Smooth muscle cell (in vitro differentiated cells): ENCODE data around the gene DDI2. TPM values are rescaled to one million over a fixed set of nuclear protein-coding genes. Genes with fewer than 3 reads are reported as not detected.

Experiments used
- DNase-seq: peaks from one replicate; lab custom pipeline; 2025; ENCODE audit not compliant: unreplicated experiment; lab: John Stamatoyannopoulos, UW
- H2AFZ ChIP-seq: fragments of 200-600 bp; sonication (generic); 2 replicates; pipeline ENCODE4 v1.6.0; 2016; ENCODE audit warnings: antibody characterized with exemption, low read depth, mild to moderate bottlenecking
- H3F3A ChIP-seq: fragments of 200-600 bp; sonication (generic); 2 replicates; pipeline ENCODE4 v1.6.0; 2017; ENCODE audit warnings: antibody characterized with exemption, low read depth
- H3K27ac ChIP-seq: fragments of 200-600 bp; sonication (generic); 2 replicates; pipeline ENCODE4 v1.5.1; 2016; ENCODE audit warnings: low read depth, mild to moderate bottlenecking
- H3K27me3 ChIP-seq: fragments of 200-600 bp; sonication (generic); 2 replicates; pipeline ENCODE4 v1.6.1; 2016; ENCODE audit warnings: low read depth, mild to moderate bottlenecking
- H3K36me3 ChIP-seq: fragments of 200-600 bp; sonication (generic); 2 replicates; pipeline ENCODE4 v1.5.1; 2016; ENCODE audit warnings: low read depth
- H3K4me1 ChIP-seq: fragments of 200-600 bp; sonication (generic); 2 replicates; pipeline ENCODE4 v1.5.1; 2016; ENCODE audit warnings: low read depth
- H3K4me2 ChIP-seq: fragments of 200-600 bp; sonication (generic); 2 replicates; pipeline ENCODE4 v1.6.0; 2016; ENCODE audit warnings: mild to moderate bottlenecking
- H3K4me3 ChIP-seq: fragments of 200-600 bp; sonication (generic); 2 replicates; pipeline ENCODE4 v1.5.1; 2016; ENCODE audit warnings: mild to moderate bottlenecking
- H3K79me2 ChIP-seq: fragments of 200-600 bp; sonication (generic); 2 replicates; pipeline ENCODE4 v1.6.0; 2016; ENCODE audit warnings: low read depth, mild to moderate bottlenecking
- H3K9ac ChIP-seq: fragments of 200-600 bp; sonication (generic); 2 replicates; pipeline ENCODE4 v1.6.0; 2016; ENCODE audit warnings: low read depth
- H3K9me3 ChIP-seq: fragments of 200-600 bp; sonication (generic); replicated peaks from 2 replicates; pipeline ENCODE4 v1.5.1; 2016; ENCODE audit warnings: low read depth
- H4K20me1 ChIP-seq: fragments of 200-600 bp; sonication (generic); 2 replicates; pipeline ENCODE4 v1.6.0; 2016; ENCODE audit warnings: low read depth
- CTCF ChIP-seq: fragments of 200-600 bp; sonication (generic); IDR thresholded peaks from 2 replicates; pipeline ENCODE4 v1.5.1; 2017; ENCODE audit warnings: borderline replicate concordance, mild to moderate bottlenecking, antibody characterized with exemption; ENCODE audit not compliant: insufficient read depth, poor library complexity, severe bottlenecking
- WGBS: methylation state at CpG from one replicate; pipeline ENCODE4 v1.1.7; 2016; ENCODE audit warnings: low lambda C conversion rate; 5-methylcytosine and 5-hydroxymethylcytosine counted together
- polyA plus RNA-seq: library from polyadenylated mRNA; unstranded; fragments of >200 nt; fragmentation: Nextera tagmentation; extraction: Ambion mirVana; gene quantifications from 2 replicates; pipeline ENCODE4 v1.2.1, GENCODE V29; 2016
- total RNA-seq: library from RNA; depleted of rRNA; stranded (reverse); fragments of >200 nt; gene quantifications from 2 replicates; pipeline ENCODE4 v1.2.3, GENCODE V29; 2014

The DDI2 gene
- total and polyA plus RNA-seq, 2 experiments from 2014 or later, result 3.5 to 10.9 TPM

- no peak for DNase-seq
- peaks cover 9% of the 10 kb centered on the region for H3K36me3 ChIP-seq
- H3K27ac ChIP-seq, result no peak overlapping the region
Observed at GRCh38 chr1:15571266-15571665, 46.0 kb upstream of the DDI2 start.

DNA sequence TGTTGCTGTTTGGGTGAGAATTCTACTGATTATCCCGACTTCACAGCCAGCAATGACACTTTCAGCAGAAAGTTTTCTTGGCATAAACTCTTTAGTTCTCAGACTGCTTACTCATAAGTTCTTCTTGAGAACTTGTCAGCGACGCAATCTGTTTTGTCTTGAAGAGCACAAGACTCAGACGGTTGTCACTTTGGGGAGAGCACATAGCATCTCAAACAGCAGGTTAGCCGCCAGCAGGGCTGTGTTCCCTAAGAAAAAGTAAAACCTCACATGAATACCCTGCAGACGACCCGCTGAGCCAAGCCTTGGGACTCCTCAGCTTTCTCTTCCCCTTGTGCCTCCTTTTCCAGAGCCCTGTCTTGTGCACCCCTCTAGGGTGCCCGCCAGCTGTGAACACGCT, 43.8 kb upstream of the DDI2 start:
- no peak overlapping the region for H2AFZ ChIP-seq
- no peak for DNase-seq
- peaks cover 5% of the 10 kb centered on the region for H3K4me1 ChIP-seq
- H3K4me2 ChIP-seq, result no peak overlapping the region
- H3K27me3 ChIP-seq, result no peaks in the 10 kb centered on the region
- H3K9ac ChIP-seq, result no peak overlapping the region
- H3K9me3 ChIP-seq, result no peaks in the 10 kb centered on the region
- no peaks in the 10 kb centered on the region for H3F3A ChIP-seq
- no peak overlapping the region for H3K4me3 ChIP-seq
- 69% methylated on average over 9 of the region's 9 CpGs for WGBS
- no peak overlapping the region for H3K27ac ChIP-seq
- no peaks in the 10 kb centered on the region for H3K36me3 ChIP-seq
- no peak for TF ChIP-seq CTCF
- H4K20me1 ChIP-seq, result no peaks in the 10 kb centered on the region
- no peaks in the 10 kb centered on the region for H3K79me2 ChIP-seq

More at GRCh38 chr1:15571266-15571665, 46.0 kb upstream of the DDI2 start:
- Histone ChIP-seq H3K4me3 (no peak overlapping the region), H3K9ac (no peak overlapping the region), H2AFZ (no peak overlapping the region), H3K27me3 (no peaks in the 10 kb centered on the region), H3K4me2 (no peak overlapping the region), H3K79me2 (no peaks in the 10 kb centered on the region), H3K4me1 (peaks cover 5% of the 10 kb centered on the region), H3F3A (no peaks in the 10 kb centered on the region), H3K9me3 (no peaks in the 10 kb centered on the region), H4K20me1 (no peaks in the 10 kb centered on the region)
- TF ChIP-seq CTCF, result no peak

DNA sequence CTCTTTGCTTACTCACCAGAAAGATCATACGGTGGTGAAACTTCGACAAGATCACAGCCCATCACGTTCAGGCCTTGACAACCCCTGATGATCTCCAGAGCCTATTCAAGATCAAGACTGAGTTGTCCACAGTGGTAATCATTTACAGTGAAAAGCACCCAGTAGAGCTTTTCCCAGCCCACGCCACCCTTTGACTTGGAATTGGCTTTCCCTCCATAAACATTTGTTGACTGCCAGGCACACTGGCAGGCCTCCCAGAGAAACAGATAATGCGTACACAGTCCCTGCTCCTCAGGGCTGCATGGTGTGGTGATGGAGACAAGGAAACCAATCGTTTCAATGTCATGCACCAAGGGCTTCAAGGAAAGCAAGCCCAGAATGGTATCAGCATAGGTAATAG, 42.5 kb upstream of the DDI2 start:
- H3K27me3 ChIP-seq, result no peaks in the 10 kb centered on the region
- H3K4me2 ChIP-seq, result no peak overlapping the region
- WGBS, result 49% methylated on average over 6 of the region's 6 CpGs
- no peaks in the 10 kb centered on the region for H3K9me3 ChIP-seq
- H3K27ac ChIP-seq, result no peak overlapping the region
- H3F3A ChIP-seq, result no peaks in the 10 kb centered on the region
- no peaks in the 10 kb centered on the region for H3K36me3 ChIP-seq
- no peak overlapping the region for H2AFZ ChIP-seq
- peaks cover 14% of the 10 kb centered on the region for H3K4me1 ChIP-seq
- no peak for DNase-seq
- no peaks in the 10 kb centered on the region for H4K20me1 ChIP-seq
- no peak overlapping the region for H3K9ac ChIP-seq
- TF ChIP-seq CTCF, result no peak
- H3K4me3 ChIP-seq, result no peak overlapping the region
- H3K79me2 ChIP-seq, result no peaks in the 10 kb centered on the region

DNA sequence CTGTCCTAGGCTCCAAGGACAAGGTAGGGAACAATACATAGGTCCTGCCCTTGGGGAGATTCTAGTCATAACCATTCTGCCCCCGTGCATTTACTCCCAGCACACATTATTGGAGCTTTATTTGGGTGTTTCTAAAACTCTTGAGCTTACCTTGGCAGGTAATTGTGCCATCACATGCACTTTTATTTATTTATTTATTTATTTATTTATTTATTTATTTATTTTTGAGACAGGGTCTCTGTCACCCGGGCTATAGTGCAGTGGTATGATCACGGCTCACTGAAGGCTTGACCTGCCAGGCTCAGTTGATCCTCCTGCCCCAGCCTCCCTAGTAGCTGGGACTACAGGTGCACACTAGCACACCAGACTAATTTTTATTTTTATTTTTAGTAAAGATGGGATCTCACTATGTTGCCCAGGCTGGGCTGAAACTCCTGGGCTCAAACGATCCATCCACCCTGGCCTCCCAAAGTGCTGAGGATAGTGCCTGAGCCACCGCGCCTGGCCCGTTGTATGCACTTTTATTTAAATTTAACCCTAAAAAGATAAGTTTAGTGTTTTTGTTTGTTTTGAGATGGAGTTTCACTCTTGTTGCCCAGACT, 41.6 kb upstream of the DDI2 start:
- no peak overlapping the region for H2AFZ ChIP-seq
- H3K9ac ChIP-seq, result no peak overlapping the region
- no peaks in the 10 kb centered on the region for H3K27me3 ChIP-seq
- no peak for TF ChIP-seq CTCF
- no peaks in the 10 kb centered on the region for H3K79me2 ChIP-seq
- peaks cover 17% of the 10 kb centered on the region for H3K4me1 ChIP-seq
- 97% methylated on average over 7 of the region's 7 CpGs for WGBS
- no peaks in the 10 kb centered on the region for H3K36me3 ChIP-seq
- H3K4me3 ChIP-seq, result no peak overlapping the region
- no peak overlapping the region for H3K4me2 ChIP-seq
- no peak overlapping the region for H3K27ac ChIP-seq
- H3K9me3 ChIP-seq, result no peaks in the 10 kb centered on the region
- H3F3A ChIP-seq, result no peaks in the 10 kb centered on the region
- DNase-seq, result no peak
- no peaks in the 10 kb centered on the region for H4K20me1 ChIP-seq
